GM19035 (cell line): ENCODE data around the gene ANKRD2.
"Not testable (repeated sequence)": the region's sequence is repeated elsewhere in the genome, so short reads cannot be mapped to it uniquely, and the experiment has no call there.

Experiments used
- ATAC-seq: cut with Tn5 transposase; IDR thresholded peaks from one replicate; pipeline ENCODE4 v1.9.1; 2021; ENCODE audit not compliant: unreplicated experiment

ANKRD2 gene

DNA sequence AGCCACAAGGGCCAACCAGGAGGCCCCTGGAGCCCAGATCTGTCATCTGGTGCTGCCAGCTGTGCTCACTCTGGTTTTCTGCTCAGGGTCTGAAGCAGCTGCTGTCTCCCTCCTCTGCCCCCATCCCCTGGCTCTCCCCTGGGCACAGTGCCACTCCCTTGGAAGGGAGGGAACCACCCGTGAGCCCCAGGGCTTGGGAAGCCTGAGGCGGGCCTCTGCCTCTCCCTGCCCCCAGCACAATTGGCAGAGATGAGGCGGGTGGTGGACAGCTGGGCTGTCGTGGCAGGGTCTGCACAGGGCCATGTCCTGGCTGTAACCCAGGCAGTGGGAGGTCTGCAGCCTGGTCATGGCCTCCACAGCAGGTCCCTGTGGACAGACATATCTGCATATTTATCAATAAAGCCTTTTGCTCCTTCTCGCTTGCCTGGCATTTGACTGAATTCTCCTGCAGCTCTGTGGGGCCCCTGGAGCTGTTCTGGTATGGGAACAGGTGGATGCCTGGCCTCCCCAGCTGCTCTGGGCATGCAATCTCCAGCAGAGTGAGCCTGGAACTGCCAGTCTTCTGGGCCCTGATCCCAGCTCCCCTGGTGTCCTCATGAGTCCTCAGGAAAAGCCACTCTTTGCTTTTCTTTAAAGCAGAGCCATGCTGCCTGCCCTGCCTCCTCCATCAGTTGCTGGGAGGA lies 1.6 kb upstream of the ANKRD2 start:
- ATAC-seq: no peak

- no peak for ATAC-seq
These were observed 957 bp upstream of the ANKRD2 start for GRCh38 chr10:97571622-97572021.

GRCh38 chr10:97573021-97573420 lies 442 bp downstream of the ANKRD2 start:
- no peak for ATAC-seq

GRCh38 chr10:97573672-97574071 lies 1.1 kb downstream of the ANKRD2 start:
- no peak for ATAC-seq

- ATAC-seq: no peak
These were observed 2.0 kb downstream of the ANKRD2 start for GRCh38 chr10:97574374-97575126.

GRCh38 chr10:97575127-97575668 lies 2.6 kb downstream of the ANKRD2 start:
- ATAC-seq: no peak

DNA sequence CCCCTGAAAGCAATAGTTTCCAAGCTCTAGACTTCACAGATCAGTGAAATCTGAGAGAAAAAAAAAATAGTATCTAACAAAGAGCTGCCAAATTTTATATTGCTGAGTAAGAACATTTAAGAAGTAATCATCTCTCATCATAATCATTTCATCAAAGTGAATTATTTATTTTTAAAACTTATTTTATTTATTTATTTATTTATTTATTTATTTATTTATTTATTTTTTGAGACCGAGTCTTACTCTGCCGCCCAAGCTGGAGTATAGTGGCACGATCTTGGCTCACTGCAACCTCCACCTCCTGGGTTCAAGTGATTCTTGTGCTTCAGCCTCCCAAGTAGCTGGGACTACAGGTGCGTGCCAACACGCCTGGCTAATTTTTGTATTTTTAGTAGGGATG lies 3.9 kb downstream of the ANKRD2 start:
- not testable (repeated sequence) for ATAC-seq

- no peak for ATAC-seq
These were observed 5.1 kb downstream of the ANKRD2 start for GRCh38 chr10:97577701-97578100.

- no peak for ATAC-seq
These were observed 5.7 kb downstream of the ANKRD2 start for GRCh38 chr10:97578171-97578844.

DNA sequence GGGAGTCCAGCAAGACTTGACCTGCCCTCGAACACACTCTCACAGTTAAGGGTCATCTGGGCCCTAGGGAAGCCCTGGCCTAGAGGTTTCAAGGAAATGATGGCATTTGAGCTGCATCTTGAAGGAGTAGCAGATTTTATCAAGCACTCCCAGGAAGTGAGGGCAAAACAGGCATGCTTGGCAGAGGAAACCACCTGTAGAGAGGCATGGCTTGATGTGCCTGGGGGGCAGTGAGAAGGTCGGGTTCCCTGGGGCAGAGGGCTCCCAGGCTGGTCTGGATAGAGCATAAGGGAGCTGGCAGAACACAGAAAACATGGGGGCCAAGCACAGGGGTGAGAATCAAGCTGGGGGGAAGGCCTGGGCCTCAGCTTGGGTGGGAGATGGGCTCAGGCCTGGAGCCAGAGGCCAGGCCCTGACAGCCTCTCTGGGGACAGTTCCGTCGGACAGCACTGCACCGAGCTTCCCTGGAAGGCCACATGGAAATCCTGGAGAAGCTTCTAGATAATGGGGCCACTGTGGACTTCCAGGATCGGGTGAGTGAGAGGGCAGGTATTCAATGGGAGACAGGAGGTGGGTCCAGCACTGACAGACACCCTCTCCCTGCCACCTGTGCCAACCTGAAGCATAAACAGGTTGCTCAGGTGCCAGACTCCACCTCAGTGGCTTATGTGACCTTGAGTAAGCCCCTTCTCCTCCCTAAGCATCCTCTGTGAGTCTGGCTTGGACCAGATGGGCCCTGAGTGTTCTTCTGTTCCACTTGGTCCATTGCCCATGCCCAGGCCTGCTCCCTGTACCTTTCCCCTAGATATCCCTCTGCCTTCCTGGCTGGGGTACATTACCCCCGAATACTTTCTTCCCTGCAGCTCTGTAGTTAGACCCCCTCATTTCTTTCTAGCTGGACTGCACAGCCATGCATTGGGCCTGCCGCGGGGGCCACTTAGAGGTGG lies 8.1 kb downstream of the ANKRD2 start:
- ATAC-seq: no peak

DNA sequence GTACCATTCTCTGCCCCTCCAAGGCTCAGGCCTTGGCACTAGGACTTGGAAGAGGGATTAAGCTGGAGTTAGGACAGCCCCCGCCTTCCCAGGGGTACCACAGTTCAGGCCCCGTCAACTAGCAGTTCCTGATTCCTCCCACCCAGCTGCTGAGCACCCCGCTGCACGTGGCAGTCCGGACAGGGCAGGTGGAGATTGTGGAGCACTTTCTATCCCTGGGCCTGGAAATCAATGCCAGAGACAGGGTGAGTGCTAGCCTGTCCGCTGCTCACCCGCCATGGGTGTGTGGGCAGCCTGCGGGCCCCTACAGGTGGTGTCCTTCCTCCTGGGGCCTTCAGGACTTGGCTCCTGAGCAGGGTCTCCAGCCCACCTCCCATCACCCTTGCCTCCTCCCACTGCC lies 9.6 kb downstream of the ANKRD2 start:
- no peak for ATAC-seq

- ATAC-seq: no peak
These were observed 10.9 kb downstream of the ANKRD2 start for GRCh38 chr10:97583476-97583875.

GRCh38 chr10:97584060-97584797 lies 11.7 kb downstream of the ANKRD2 start, which contains the start of gene HOGA1:
HOGA1 (plus strand) TSS chr10:97584389; CDS start chr10:97584704, 315 bp downstream.
- no peak for ATAC-seq

- ATAC-seq: no peak
These were observed 12.3 kb downstream of the ANKRD2 start for GRCh38 chr10:97584798-97585438.

DNA sequence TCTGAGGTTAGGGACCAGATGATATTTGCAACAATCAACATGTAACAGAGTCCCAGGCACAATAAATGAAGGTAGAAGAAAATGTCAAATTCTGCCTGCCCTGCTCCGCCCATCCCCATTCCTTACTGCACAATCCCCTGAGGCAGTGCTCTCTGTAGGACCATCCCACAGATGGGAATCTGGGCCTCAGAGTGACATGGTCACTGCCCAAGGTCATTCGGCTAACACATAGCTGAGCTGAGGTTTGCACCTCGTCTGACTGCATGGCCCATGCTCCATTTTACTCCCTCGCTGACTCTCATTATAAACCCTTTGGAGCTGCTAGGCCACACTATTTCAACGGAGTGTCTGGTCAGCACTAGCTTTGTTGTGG lies 12.8 kb downstream of the ANKRD2 start:
- no peak for ATAC-seq

GRCh38 chr10:97587183-97587582 lies 14.6 kb downstream of the ANKRD2 start:
- ATAC-seq: no peak

DNA sequence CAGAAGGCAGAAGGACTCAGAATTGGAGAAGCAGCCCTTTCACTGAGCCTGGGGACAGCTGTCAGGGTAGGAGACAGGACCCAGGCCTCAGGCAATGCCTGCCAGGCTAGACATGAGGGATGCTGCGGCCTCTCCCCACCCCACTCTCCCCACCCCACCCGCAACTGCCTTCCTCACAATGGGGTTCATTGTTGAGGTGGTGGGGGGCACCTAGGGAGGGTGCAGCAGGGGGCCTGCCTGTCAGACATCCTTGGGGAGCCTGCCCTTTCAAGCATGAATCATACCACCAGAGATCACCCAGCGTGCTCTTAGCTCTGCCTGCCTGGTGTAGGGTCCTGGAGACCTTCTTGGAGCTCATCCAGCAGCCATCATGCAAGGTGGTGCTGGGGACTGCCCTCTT lies 16.9 kb downstream of the ANKRD2 start, which contains the start of gene C10orf62:
C10orf62 (plus strand) TSS at position 243 of the 400 bp plus-strand sequence. CDS start 177 bp downstream, outside the sequence.
- ATAC-seq: no peak

GRCh38 chr10:97590082-97590747 lies 17.6 kb downstream of the ANKRD2 start:
- no peak for ATAC-seq
